DMS53 (cell line): ENCODE measurements around the gene FLT3.
A peak's percentile ranks its signal among the peaks of the same experiment; 100 is the strongest.
"Not testable (repeated sequence)": the region's sequence is repeated elsewhere in the genome, so short reads cannot be mapped to it uniquely, and the experiment has no call there.

ENCODE experiments used
- DNase-seq: peaks from one replicate; lab custom pipeline; 2025; lab: John Stamatoyannopoulos, UW

Gene FLT3

GRCh38 chr13:28099396-28100149 is 803 bp downstream of the FLT3 start:
- DNase-seq, result peak; percentile 31

- DNase-seq, result no peak
Measured at GRCh38 chr13:28097503-28097902, 2.9 kb downstream of the FLT3 start.

DNA sequence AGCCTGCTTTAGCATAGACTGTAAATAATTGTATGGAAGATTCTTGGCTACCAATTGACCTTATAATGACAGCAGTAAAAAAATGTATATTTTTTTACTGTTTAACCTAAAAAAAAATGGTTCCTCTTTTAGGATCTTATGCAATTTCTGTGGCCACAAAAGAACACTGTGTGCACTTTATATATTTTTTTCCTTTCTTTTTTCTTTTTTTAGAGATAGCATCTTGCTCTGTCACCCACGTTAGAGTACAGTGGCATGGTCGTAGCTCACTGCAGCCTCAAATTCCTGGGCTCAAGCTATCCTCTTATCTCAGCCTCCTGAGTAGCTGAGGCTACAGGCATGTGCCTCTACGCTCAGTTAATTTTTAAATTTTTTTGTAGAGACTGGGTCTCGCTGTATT is 6.1 kb downstream of the FLT3 start:
- DNase-seq, result no peak

- DNase-seq, result no peak
Measured at GRCh38 chr13:28093881-28094280, 6.5 kb downstream of the FLT3 start.

DNA sequence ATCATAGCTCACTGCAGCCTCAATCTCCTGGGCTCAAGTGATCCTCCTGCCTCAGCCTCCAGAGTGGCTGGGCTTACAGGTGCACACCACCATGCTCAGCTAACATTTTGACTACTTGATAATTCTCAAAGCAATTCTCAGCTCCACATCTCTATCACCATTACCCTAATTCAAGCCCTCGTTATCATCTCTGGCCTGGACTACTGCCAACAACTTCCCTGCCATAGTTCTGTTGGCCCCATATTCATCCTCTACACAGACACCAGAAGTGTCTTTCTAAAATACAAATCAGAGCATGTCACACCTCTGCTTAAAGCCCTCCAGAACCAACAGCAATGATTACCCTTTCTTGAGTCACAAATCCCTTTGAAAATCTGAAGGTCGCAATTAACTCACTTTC is 7.9 kb downstream of the FLT3 start:
- DNase-seq, result no peak

- peak; percentile 69 for DNase-seq
Measured at GRCh38 chr13:28089065-28089464, 11.3 kb downstream of the FLT3 start.

GRCh38 chr13:28077820-28078219 is 22.6 kb downstream of the FLT3 start:
- not testable (repeated sequence) for DNase-seq

GRCh38 chr13:28077231-28077630 is 23.1 kb downstream of the FLT3 start:
- no peak for DNase-seq

- DNase-seq, result no peak
Measured at GRCh38 chr13:28071424-28071823, 29.0 kb downstream of the FLT3 start.

DNA sequence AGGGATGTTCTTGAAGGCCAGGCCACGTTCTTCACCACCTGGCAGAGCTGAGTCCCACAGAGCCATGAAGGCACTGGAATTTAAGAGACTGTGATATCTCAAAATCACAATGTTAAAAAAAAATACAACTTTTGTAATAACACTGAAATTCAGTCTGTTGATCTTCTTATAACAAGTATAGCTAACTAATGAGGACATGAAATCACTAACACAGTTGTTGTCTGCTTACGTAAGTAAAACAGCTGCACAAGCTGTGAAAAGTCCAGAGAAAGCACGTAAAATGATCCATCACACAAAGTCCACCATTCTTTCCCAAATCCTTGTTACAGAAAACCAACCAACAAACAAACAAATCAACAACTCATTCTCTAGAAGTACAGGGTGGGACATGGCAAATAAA is 32.9 kb downstream of the FLT3 start:
- peak; percentile 8 for DNase-seq

GRCh38 chr13:28058866-28059613 is 41.3 kb downstream of the FLT3 start:
- peak; percentile 74 for DNase-seq

DNA sequence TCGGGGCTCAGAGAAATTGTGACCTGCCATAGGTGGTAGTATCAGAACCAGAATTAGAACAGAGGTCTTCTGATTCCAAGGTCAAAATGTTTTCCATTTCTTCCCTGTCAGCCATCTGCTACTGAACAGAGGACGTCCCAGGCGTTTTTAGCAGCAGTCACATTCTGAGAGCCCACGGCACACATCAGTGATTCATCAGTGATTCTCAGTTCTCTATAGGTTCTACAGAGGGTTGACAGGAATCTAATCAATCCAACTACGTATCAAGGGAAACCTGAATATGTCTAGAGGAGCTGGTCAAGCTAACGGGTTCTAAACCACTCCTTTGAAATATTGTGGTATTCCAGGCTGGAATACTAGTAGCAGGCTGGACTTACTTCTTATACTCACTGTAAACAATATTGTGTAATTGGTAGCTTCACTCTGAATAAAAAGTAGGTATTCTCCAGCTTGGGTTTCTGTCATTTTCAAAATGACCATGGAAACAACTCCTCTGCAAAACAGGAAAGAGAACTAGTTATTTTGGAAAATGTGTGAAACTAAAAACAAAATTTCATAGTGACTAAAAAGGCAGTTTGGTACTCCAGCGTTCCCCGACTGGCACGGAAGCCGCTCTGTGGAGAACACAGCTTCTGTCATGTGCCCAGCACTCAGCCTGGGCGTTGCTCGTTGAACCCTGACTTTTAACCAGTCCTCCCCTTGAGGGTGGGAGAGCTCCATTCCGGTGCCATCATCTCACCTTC is 43.2 kb downstream of the FLT3 start:
- DNase-seq, result no peak

DNA sequence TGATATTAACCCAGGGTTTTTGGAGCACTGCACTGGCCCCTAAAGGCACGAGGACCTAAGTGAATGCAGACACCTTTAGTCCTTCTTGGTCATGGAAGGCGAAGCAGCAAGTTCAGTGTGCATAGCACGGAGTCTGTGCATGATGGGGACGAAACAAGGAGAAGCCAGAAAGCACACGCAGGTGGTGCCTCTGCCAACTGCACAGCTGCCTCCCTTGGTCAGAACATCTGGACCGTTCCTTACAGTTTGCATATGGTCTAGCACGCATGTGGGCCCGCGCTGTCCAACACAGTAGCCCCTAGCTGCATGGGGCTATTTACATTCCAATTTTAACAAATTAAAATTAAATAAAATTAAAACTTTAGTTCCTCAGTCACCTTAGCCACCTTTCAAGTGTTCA is 44.0 kb downstream of the FLT3 start:
- DNase-seq, result no peak

- DNase-seq, result no peak
Measured at GRCh38 chr13:28055357-28055756, 45.0 kb downstream of the FLT3 start.

- no peak for DNase-seq
Measured at GRCh38 chr13:28052945-28053344, 47.4 kb downstream of the FLT3 start.

DNA sequence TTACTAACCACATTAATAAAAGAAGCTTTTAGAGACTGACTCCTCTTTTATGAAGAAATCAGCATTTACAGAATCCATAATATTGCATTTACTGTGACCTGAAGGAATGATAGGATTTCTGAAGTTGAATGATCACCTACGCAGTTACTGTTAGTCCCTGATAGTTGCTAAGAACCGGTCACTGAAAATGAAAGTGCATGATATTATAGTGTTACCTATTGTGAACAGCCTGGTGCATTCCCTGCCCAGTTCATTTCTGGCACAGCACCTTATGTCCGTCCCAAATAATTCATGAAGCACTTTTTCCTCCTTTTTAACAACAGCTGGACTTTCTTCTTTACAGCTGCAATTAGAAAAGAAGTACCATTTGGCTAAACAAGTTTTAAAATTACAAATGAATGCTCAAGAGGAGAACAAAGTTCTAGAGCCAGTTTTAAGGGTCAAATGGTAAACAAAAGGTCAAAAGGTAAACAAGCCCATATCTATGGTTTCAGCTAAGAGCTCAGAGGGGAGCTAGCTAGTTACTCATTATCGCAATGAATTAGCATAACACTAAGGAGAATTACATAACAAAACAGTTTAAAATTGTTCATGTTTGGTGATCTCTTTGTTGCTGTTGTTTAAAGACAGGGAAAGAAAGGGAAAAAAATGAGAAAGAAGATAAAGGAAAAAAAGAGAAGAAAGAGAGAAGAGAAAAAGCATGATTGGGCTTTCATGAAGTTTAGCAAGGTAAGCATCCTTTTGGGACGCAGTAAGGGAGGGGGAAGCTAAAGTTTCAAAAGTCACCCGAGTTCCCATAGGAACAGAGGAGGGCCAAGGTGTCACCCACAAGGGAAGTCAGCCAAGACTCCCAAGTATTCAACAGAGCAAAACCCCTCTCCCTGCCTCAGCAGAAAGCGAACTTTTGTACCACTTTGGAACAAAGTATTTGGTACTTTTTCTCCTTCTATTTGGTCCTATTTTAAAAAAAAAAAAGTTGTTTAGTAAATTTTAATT is 50.2 kb downstream of the FLT3 start:
- peak; percentile 67 for DNase-seq

DNA sequence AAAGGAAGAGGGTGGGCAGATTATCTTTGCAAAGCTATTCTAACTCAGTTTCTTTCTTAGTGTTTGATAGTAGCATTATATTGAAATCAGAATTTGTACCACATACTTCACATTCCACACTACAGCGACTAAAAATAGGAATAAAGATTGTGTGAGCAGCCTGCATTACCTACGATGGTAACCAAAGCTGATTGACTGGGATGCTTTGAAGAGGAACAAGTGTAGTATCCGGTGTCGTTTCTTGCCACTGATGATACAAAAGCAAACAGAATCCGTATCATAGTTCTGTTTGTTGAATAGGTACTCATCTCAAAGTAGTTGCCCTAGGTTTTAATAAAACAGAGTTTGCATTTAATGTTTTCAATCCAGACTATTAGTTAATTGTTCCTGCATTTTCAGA is 51.2 kb downstream of the FLT3 start:
- DNase-seq, result peak; percentile 90

GRCh38 chr13:28048768-28049167 is 51.6 kb downstream of the FLT3 start:
- DNase-seq, result peak; percentile 64

- peak; percentile 38 for DNase-seq
Measured at GRCh38 chr13:28047757-28048388, 52.5 kb downstream of the FLT3 start.

- DNase-seq, result no peak
Measured at GRCh38 chr13:28046981-28047380, 53.4 kb downstream of the FLT3 start.

DNA sequence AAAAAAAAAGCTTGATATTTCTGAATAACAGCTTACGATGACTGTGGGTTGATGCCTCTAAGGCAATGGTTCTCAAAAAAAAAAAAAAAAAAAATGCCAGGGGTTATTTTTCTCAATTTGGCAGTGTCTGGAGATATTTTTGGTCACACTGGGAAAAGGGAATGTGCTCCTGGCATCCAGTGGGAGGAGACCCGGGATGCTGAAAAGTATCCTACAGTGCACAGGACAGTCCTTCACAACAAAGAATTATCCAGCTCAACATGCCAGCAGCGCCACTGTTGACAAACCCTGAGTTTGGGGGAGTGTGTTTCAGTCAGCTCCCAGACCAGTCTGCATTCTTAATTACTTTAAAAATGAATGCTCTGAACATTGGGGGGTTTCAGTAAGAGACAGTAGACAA is 54.5 kb downstream of the FLT3 start:
- no peak for DNase-seq
